DMS153 (cell line): ENCODE data around the gene N4BP2.

Source experiments
- DNase-seq: peaks from one replicate; lab custom pipeline; 2025; lab: John Stamatoyannopoulos, UW

Gene N4BP2

GRCh38 chr4:40192114-40193015, 135.7 kb downstream of the N4BP2 start:
- DNase-seq: no peak

GRCh38 chr4:40193016-40193571, 136.4 kb downstream of the N4BP2 start:
- no peak for DNase-seq

GRCh38 chr4:40193578-40193977, 136.9 kb downstream of the N4BP2 start:
- DNase-seq: no peak

- DNase-seq: no peak
Observed at GRCh38 chr4:40194602-40195161, 138.0 kb downstream of the N4BP2 start.

GRCh38 chr4:40195182-40196177, 138.8 kb downstream of the N4BP2 start:
- DNase-seq: no peak

GRCh38 chr4:40196272-40196671, 139.6 kb downstream of the N4BP2 start:
- DNase-seq: no peak

GRCh38 chr4:40196724-40197281, 140.2 kb downstream of the N4BP2 start, which contains the start of gene RHOH:
Gene RHOH (plus strand): TSS chr4:40197031. CDS start chr4:40243387, 46,356 bp downstream.
- DNase-seq: no peak

GRCh38 chr4:40197879-40198689, 141.4 kb downstream of the N4BP2 start:
- no peak for DNase-seq

GRCh38 chr4:40199179-40199670, 142.6 kb downstream of the N4BP2 start:
- no peak for DNase-seq

- DNase-seq: no peak
Observed at GRCh38 chr4:40199999-40200874, 143.6 kb downstream of the N4BP2 start.

GRCh38 chr4:40200875-40201801, 144.5 kb downstream of the N4BP2 start:
- DNase-seq: no peak

GRCh38 chr4:40201898-40202297, 145.2 kb downstream of the N4BP2 start:
- DNase-seq: no peak

- DNase-seq: no peak
Observed at GRCh38 chr4:40202474-40202873, 145.8 kb downstream of the N4BP2 start.

GRCh38 chr4:40204507-40205258, 148.0 kb downstream of the N4BP2 start:
- no peak for DNase-seq

GRCh38 chr4:40205259-40206198, 148.9 kb downstream of the N4BP2 start:
- no peak for DNase-seq

- no peak for DNase-seq
Observed at GRCh38 chr4:40206426-40206825, 149.8 kb downstream of the N4BP2 start.
